GM12878 (cell line): ENCODE data around the gene RPL27. TPM values are rescaled to one million over a fixed set of nuclear protein-coding genes. Genes with fewer than 3 reads are reported as not detected.

ENCODE experiments used
- ATAC-seq: fragments of 200-7000 bp; cut with Tn5 transposase; 3 replicates; pipeline ENCODE4 v1.9.1; 2020; ENCODE audit warnings: mild to moderate bottlenecking, moderate library complexity
- BruUV-seq: library from RNA; stranded (reverse); fragments of 400-500 nt; replicated peaks from 2 replicates; lab custom pipeline; 2021; lab: Mats Ljungman, UMichigan
- CTCF ChIA-PET: fragments of 300-600 bp; sonication (Branson Sonifier 250); formaldehyde crosslinking; extraction: SDS; loops from one replicate; lab custom pipeline; 2021; ENCODE audit warnings: inconsistent platforms; lab: Yijun Ruan, JAX
- POLR2A ChIA-PET: fragments of 350-600 bp; formaldehyde crosslinking; extraction: SDS; loops from one replicate; lab custom pipeline; 2021; ENCODE audit warnings: inconsistent platforms; lab: Charles Lee
- RAD21 ChIA-PET: fragments of 300-600 bp; sonication (Branson Sonifier 250); formaldehyde crosslinking; loops from one replicate; lab custom pipeline; 2023; ENCODE audit warnings: antibody characterized with exemption; ENCODE audit not compliant: unreplicated experiment; lab: Charles Lee
- SMC1A ChIA-PET: fragments of 300-600 bp; sonication (Branson Sonifier 250); formaldehyde crosslinking; loops from one replicate; lab custom pipeline; 2023; ENCODE audit not compliant: unreplicated experiment, uncharacterized antibody; lab: Charles Lee
- DNase-seq: peaks from one replicate; pipeline ENCODE4 v3.0.0-alpha.2; 2011; ENCODE audit warnings: low read depth, low spot score
- FAIRE-seq: peaks from 3 replicates; lab custom pipeline; 2011; peaks lifted over from hg19 to GRCh38; lab: Jason Lieb, UNC
- H2AFZ ChIP-seq: 2 replicates; pipeline ENCODE4 v1.6.0; 2011; ENCODE audit warnings: low read depth, low read length, control low read depth; ENCODE audit not compliant: control insufficient read depth
- H3K27ac ChIP-seq: 2 replicates; pipeline ENCODE4 v1.5.1; 2011; ENCODE audit warnings: control low read depth; ENCODE audit not compliant: control insufficient read depth, insufficient read depth
- H3K27me3 ChIP-seq, 2 experiments: replicated peaks in 1 of 2; 2 replicates each; pipeline versions ENCODE4 v1.6.0 to v1.6.1; 2011; ENCODE audit warnings: low read length in 1 of 2; ENCODE audit not compliant: control insufficient read depth in 2 of 2, insufficient read depth in 2 of 2
- H3K36me3 ChIP-seq, 2 experiments: 2 replicates each; pipeline ENCODE4 v1.5.1; 2011; ENCODE audit warnings: low read length in 1 of 2; ENCODE audit not compliant: control insufficient read depth in 2 of 2, insufficient read depth in 2 of 2
- H3K4me1 ChIP-seq: 2 replicates; pipeline ENCODE4 v1.6.1; 2011; ENCODE audit warnings: mild to moderate bottlenecking, low read length, moderate library complexity, mixed read lengths; ENCODE audit not compliant: control insufficient read depth, insufficient read depth
- H3K4me2 ChIP-seq: 2 replicates; pipeline ENCODE4 v1.6.0; 2011; ENCODE audit warnings: control low read depth; ENCODE audit not compliant: control insufficient read depth, insufficient read depth
- H3K4me3 ChIP-seq: fragments of 200-600 bp; sonication (generic); 2 replicates; pipeline ENCODE4 v1.5.1; 2016
- H3K79me2 ChIP-seq: 2 replicates; pipeline ENCODE4 v1.6.0; 2011; ENCODE audit warnings: low read length; ENCODE audit not compliant: control insufficient read depth, insufficient read depth
- H3K9ac ChIP-seq: 2 replicates; pipeline ENCODE4 v1.8.0; 2011; ENCODE audit warnings: low read length, control low read depth, mixed read lengths; ENCODE audit not compliant: control insufficient read depth, insufficient read depth
- H3K9me3 ChIP-seq: replicated peaks from 3 replicates; pipeline ENCODE4 v1.5.1; 2011; ENCODE audit warnings: mild to moderate bottlenecking, low read length; ENCODE audit not compliant: control insufficient read depth, insufficient read depth
- H4K20me1 ChIP-seq: 2 replicates; pipeline ENCODE4 v1.6.0; 2011; ENCODE audit not compliant: control insufficient read depth, insufficient read depth
- CREB1 ChIP-seq: IDR thresholded peaks from 2 replicates; pipeline ENCODE4 v1.6.1; 2012; ENCODE audit warnings: low read depth, mild to moderate bottlenecking, inconsistent platforms
- CREM ChIP-seq: IDR thresholded peaks from 2 replicates; pipeline ENCODE4 v1.6.1; 2014; ENCODE audit warnings: antibody characterized with exemption, low read depth
- HDAC6 ChIP-seq: fragments of 200-600 bp; sonication (generic); IDR thresholded peaks from one replicate; pipeline ENCODE4 v1.8.0; 2017; ENCODE audit warnings: antibody characterized with exemption; ENCODE audit not compliant: unreplicated experiment
- HSF1 ChIP-seq: fragments of 150-350 bp; IDR thresholded peaks from 2 replicates; pipeline ENCODE4 v1.6.1; 2014; ENCODE audit warnings: mild to moderate bottlenecking, low read depth, low read length
- MEF2A ChIP-seq: IDR thresholded peaks from 2 replicates; pipeline ENCODE4 v1.6.1; 2011; ENCODE audit warnings: low read depth, mild to moderate bottlenecking, low read length, moderate library complexity; ENCODE audit not compliant: insufficient read depth
- MEF2B ChIP-seq: fragments of 450-650 bp; IDR thresholded peaks from 2 replicates; pipeline ENCODE4 v1.6.1; 2018; ENCODE audit warnings: mild to moderate bottlenecking, moderate library complexity; ENCODE audit not compliant: partially characterized antibody, poor library complexity, severe bottlenecking
- MTA3 ChIP-seq: IDR thresholded peaks from 2 replicates; pipeline ENCODE4 v1.6.1; 2012; ENCODE audit warnings: low read length, inconsistent platforms, borderline replicate concordance
- MYB ChIP-seq: fragments of 150-350 bp; IDR thresholded peaks from 2 replicates; pipeline ENCODE4 v1.6.1; 2014; ENCODE audit warnings: mild to moderate bottlenecking, low read depth, low read length, borderline replicate concordance
- NR2C2 ChIP-seq: IDR thresholded peaks from 2 replicates; pipeline ENCODE4 v1.6.1; 2011; ENCODE audit warnings: borderline replicate concordance, low read depth; ENCODE audit not compliant: control insufficient read depth, insufficient read length
- SIN3A ChIP-seq: IDR thresholded peaks from 2 replicates; pipeline ENCODE4 v1.6.1; 2012; ENCODE audit warnings: low read depth, low read length, improper control_type of control experiment
- STAT3 ChIP-seq: IDR thresholded peaks from 2 replicates; pipeline ENCODE4 v1.6.1; 2011; ENCODE audit warnings: low read depth, low read length, improper control_type of control experiment
- SUPT20H ChIP-seq: IDR thresholded peaks from 2 replicates; pipeline ENCODE4 v1.6.1; 2011; ENCODE audit warnings: low read depth, mild to moderate bottlenecking, low read length, moderate library complexity, borderline replicate concordance; ENCODE audit not compliant: control insufficient read depth
- TCF12 ChIP-seq: IDR thresholded peaks from 2 replicates; pipeline ENCODE4 v1.6.1; 2011; ENCODE audit warnings: low read depth, mild to moderate bottlenecking, low read length
- TCF3 ChIP-seq: IDR thresholded peaks from 2 replicates; pipeline ENCODE4 v1.6.1; 2012; ENCODE audit warnings: low read depth, mild to moderate bottlenecking, low read length, borderline replicate concordance; ENCODE audit not compliant: insufficient read depth
- TCF7 ChIP-seq: IDR thresholded peaks from 2 replicates; pipeline ENCODE4 v1.6.1; 2014; ENCODE audit warnings: antibody characterized with exemption, borderline replicate concordance
- ZNF217 ChIP-seq: fragments of 450-650 bp; IDR thresholded peaks from 2 replicates; pipeline ENCODE4 v1.6.1; 2017; ENCODE audit warnings: antibody characterized with exemption, mild to moderate bottlenecking
- ZNF274 ChIP-seq: IDR thresholded peaks from one replicate; pipeline ENCODE4 v1.8.0; 2011; ENCODE audit not compliant: insufficient read length, insufficient read depth
- ZNF384 ChIP-seq: IDR thresholded peaks from 2 replicates; pipeline ENCODE4 v1.6.1; 2012; ENCODE audit warnings: low read depth, mild to moderate bottlenecking, low read length, improper control_type of control experiment, borderline replicate concordance
- WGBS: methylation state at CpG from one replicate; pipeline ENCODE4 v1.1.6; 2016; ENCODE audit warnings: low lambda C conversion rate; ENCODE audit not compliant: insufficient replicate concordance, insufficient coverage; ENCODE audit errors: missing lambda C conversion rate; 5-methylcytosine and 5-hydroxymethylcytosine counted together
- in situ Hi-C: fragments of 300-500 bp; cut with MboI; formaldehyde crosslinking; loops from 9 replicates; pipeline ENCODE4 v1.14.3; 2018; ENCODE audit warnings: mixed read lengths
- intact Hi-C: fragments of 100-400 bp; cut with micrococcal nuclease; formaldehyde crosslinking; loops from one replicate; pipeline ENCODE4 v1.14.2; 2022; ENCODE audit not compliant: unreplicated experiment
- polyA plus RNA-seq, 11 experiments: library from polyadenylated mRNA; depleted of rRNA in 4 of 11; unstranded in 6 of 11; stranded (reverse) in 5 of 11; fragments of >200 nt; fragmentation: Nextera tagmentation in 4 of 11; fragmentation: Illumina TruSeq in 1 of 11; extraction: Ambion mirVana in 4 of 11; extraction: Trizol in 1 of 11; gene quantifications; 1 replicate in 1 of 11; 2 replicates in 10 of 11; pipeline versions ENCODE4 v1.2.1 to v1.2.3, GENCODE V29; 2011 to 2016; ENCODE audit warnings: inconsistent platforms in 2 of 11, missing spikeins in 2 of 11, low read depth in 1 of 11
- total RNA-seq, 4 experiments: library from RNA; depleted of rRNA in 3 of 4; stranded (reverse); fragments of >200 nt in 3 of 4; fragmentation: Illumina TruSeq in 1 of 4; extraction: Trizol in 1 of 4; gene quantifications; 2 replicates each; pipeline versions ENCODE4 v1.2.1 to v1.2.3, GENCODE V29; 2013 to 2021

Gene RPL27
- total and polyA plus RNA-seq, 10 of the 15 experiments (the other 5 are each of a cell fraction or from before 2014, with no cell fraction given) = 1,748 to 6,934 (median 3,779) TPM

GRCh38 chr17:42950044-42950783 is 48.0 kb upstream of the RPL27 start:
- H3K27me3 ChIP-seq = no peaks in the 10 kb centered on the region
- RAD21 ChIA-PET = no interaction called here
- 93% methylated on average over 13 of the region's 13 CpGs for WGBS
- CTCF ChIA-PET = interaction anchor here (0.7 kb wide), 1 partner anchor 102 kb away, joined by 3 read pairs; no protein-coding TSS in a partner anchor
- H3K79me2 ChIP-seq = no peaks in the 10 kb centered on the region
- BruUV-seq = no TSS peak
- TF ChIP-seq CREM (no peak), TCF7 (no peak), NR2C2 (no peak), SUPT20H (no peak), ZNF384 (no peak)
- no peak overlapping the region for H3K4me2 ChIP-seq
- SMC1A ChIA-PET = no interaction called here
- H2AFZ ChIP-seq = no peak overlapping the region
- H3K36me3 ChIP-seq = peaks cover 6 to 24% of the 10 kb centered on the region in 2 experiments
- no peak for DNase-seq
- in situ Hi-C loops = no loop called here
- FAIRE-seq = no peak
- H3K27ac ChIP-seq = no peak overlapping the region
- H4K20me1 ChIP-seq = no peaks in the 10 kb centered on the region; the same call in 1 of the 2 replicates
- ATAC-seq = no peak
- no peaks in the 10 kb centered on the region for H3K9me3 ChIP-seq
- H3K4me1 ChIP-seq = no peaks in the 10 kb centered on the region
- POLR2A ChIA-PET = no interaction called here
- H3K9ac ChIP-seq = no peak overlapping the region
- intact Hi-C loops = no loop called here
- no peak overlapping the region for H3K4me3 ChIP-seq

GRCh38 chr17:42953669-42954068 is 44.5 kb upstream of the RPL27 start:
- ChIA-PET POLR2A (no interaction called here), RAD21 (no interaction called here), SMC1A (no interaction called here), CTCF (no interaction called here)
- Histone ChIP-seq H3K9ac (no peak overlapping the region), H3K9me3 (no peaks in the 10 kb centered on the region), H3K79me2 (no peaks in the 10 kb centered on the region), H4K20me1 (no peaks in the 10 kb centered on the region), H3K4me3 (no peak overlapping the region), H3K4me1 (no peaks in the 10 kb centered on the region), H2AFZ (no peak overlapping the region), H3K27me3 (no peaks in the 10 kb centered on the region), H3K4me2 (no peak overlapping the region), H3K27ac (no peak overlapping the region), H3K36me3 (peaks cover 12 to 24% of the 10 kb centered on the region in 2 experiments)
- in situ Hi-C loops (no loop called here), intact Hi-C loops (no loop called here)
- DNase-seq = no peak
- no peak for FAIRE-seq
- no TSS peak for BruUV-seq
- no peak for ATAC-seq
- 100% methylated on average over 1 of the region's 1 CpG for WGBS
- no peak for TF ChIP-seq ZNF274
- no peak for TF ChIP-seq MYB
- TF ChIP-seq CREB1 = no peak
- no peak for TF ChIP-seq SIN3A
- no peak for TF ChIP-seq TCF3
- TF ChIP-seq MEF2A = no peak
- TF ChIP-seq MEF2B = no peak
- TF ChIP-seq TCF12 = no peak
- no peak for TF ChIP-seq MTA3
- TF ChIP-seq HSF1 = no peak
- TF ChIP-seq HDAC6 = no peak
- no peak for TF ChIP-seq ZNF217
- no peak for TF ChIP-seq STAT3
